Thyroid gland (tissue), 4 donors: ENCODE results near the gene NUMB. TPM values are rescaled to one million over a fixed set of nuclear protein-coding genes. Genes with fewer than 3 reads are reported as not detected.

Experiments used
- DNase-seq, 2 donors: peaks; one replicate each; pipeline ENCODE4 v3.0.0-alpha.2; 2019
- H3K27ac ChIP-seq, 3 donors: fragments of 200-600 bp; sonication (generic); 1 replicate in 2 of 3; 2 replicates in 1 of 3; pipeline ENCODE4 v1.5.1; 2016 to 2019; ENCODE audit warnings: mild to moderate bottlenecking in 1 of 3, moderate library complexity in 1 of 3
- H3K27me3 ChIP-seq: fragments of 200-600 bp; sonication (generic); one replicate; pipeline ENCODE4 v1.5.1; 2019
- H3K36me3 ChIP-seq, 2 donors: fragments of 200-600 bp; sonication (generic); one replicate each; pipeline ENCODE4 v1.5.1; 2016 to 2019
- H3K4me1 ChIP-seq, 2 donors: fragments of 200-600 bp; sonication (generic); one replicate each; pipeline ENCODE4 v1.5.1; 2017 to 2019
- H3K4me3 ChIP-seq, 3 donors: fragments of 200-600 bp; sonication (generic); replicated peaks in 1 of 3; 1 replicate in 2 of 3; 2 replicates in 1 of 3; pipeline ENCODE4 v1.5.1; 2016; ENCODE audit warnings: mild to moderate bottlenecking in 1 of 3
- H3K9me3 ChIP-seq: fragments of 200-600 bp; sonication (generic); one replicate; pipeline ENCODE4 v1.5.1; 2017
- POLR2A ChIP-seq, 2 donors: fragments of 450-650 bp; IDR thresholded peaks; one replicate each; pipeline ENCODE4 v1.6.1; 2017; ENCODE audit warnings: antibody characterized with exemption in 2 of 2, mild to moderate bottlenecking in 2 of 2, moderate library complexity in 1 of 2
- WGBS, 2 donors: methylation state at CpG; one replicate each; pipeline ENCODE4 v1.1.5; 2017; 5-methylcytosine and 5-hydroxymethylcytosine counted together
- intact Hi-C: fragments of 100-400 bp; cut with DNase I; formaldehyde crosslinking; loops from one replicate; pipeline ENCODE4 v1.15.1; 2023
- total RNA-seq, 4 donors: library from RNA; depleted of rRNA; stranded (reverse); fragments of >200 nt; gene quantifications; one replicate each; pipeline ENCODE4 v1.2.3, GENCODE V29; 2016
- TF ChIP-seq, protein P1 (sequence below), 6 experiments: fragments of 200-600 bp in 3 of 6; fragments of 450-650 bp in 3 of 6; sonication (generic) in 3 of 6; IDR thresholded peaks; one replicate each; pipeline ENCODE4 v1.5.1; 2016 to 2019; ENCODE audit warnings: antibody characterized with exemption in 6 of 6, mild to moderate bottlenecking in 2 of 6, inconsistent platforms in 1 of 6, moderate library complexity in 1 of 6

Gene NUMB
- total RNA-seq, 4 donors from 2014 or later: 67.1 to 101 (median 86.7) TPM

DNA sequence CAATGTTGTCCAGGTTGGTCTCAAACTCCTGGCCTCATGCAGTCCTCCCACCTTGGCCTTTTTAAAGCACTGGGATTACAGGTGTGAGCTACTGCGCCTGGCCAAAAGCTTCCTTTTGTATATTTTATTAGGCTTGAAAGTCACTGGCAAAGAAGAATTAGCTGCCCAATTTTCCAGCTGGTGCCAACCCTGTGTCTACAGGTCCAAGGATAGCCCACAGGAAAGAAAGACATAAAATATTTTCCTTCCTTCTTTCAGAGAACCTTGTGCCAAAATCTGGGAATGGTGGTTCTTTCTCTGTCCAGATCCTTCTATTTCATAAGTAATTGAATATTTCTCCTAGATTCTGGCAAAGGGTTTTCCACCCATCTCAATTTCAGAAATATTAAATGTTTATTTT is 84.1 kb downstream of the NUMB start:
- no peaks in the 10 kb centered on the region for H3K27me3 ChIP-seq
- TF ChIP-seq, protein P1, sequence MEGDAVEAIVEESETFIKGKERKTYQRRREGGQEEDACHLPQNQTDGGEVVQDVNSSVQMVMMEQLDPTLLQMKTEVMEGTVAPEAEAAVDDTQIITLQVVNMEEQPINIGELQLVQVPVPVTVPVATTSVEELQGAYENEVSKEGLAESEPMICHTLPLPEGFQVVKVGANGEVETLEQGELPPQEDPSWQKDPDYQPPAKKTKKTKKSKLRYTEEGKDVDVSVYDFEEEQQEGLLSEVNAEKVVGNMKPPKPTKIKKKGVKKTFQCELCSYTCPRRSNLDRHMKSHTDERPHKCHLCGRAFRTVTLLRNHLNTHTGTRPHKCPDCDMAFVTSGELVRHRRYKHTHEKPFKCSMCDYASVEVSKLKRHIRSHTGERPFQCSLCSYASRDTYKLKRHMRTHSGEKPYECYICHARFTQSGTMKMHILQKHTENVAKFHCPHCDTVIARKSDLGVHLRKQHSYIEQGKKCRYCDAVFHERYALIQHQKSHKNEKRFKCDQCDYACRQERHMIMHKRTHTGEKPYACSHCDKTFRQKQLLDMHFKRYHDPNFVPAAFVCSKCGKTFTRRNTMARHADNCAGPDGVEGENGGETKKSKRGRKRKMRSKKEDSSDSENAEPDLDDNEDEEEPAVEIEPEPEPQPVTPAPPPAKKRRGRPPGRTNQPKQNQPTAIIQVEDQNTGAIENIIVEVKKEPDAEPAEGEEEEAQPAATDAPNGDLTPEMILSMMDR (IDR thresholded peaks at IDR 0.05): no peak
- no peak for TF ChIP-seq POLR2A (IDR thresholded peaks at IDR 0.05)
- intact Hi-C loops: no loop called here
- no peak overlapping the region for H3K27ac ChIP-seq
- no peaks in the 10 kb centered on the region for H3K9me3 ChIP-seq
- no peak for DNase-seq
- no peaks in the 10 kb centered on the region for H3K36me3 ChIP-seq
- no peaks in the 10 kb centered on the region for H3K4me1 ChIP-seq
- H3K4me3 ChIP-seq: no peak overlapping the region
- 96 to 100% methylated on average over 1 of the region's 1 CpG for WGBS, 2 donors

- Histone ChIP-seq H3K27ac (no peak overlapping the region), H3K36me3 (no peaks in the 10 kb centered on the region), H3K9me3 (no peaks in the 10 kb centered on the region), H3K4me3 (no peak overlapping the region), H3K4me1 (no peaks in the 10 kb centered on the region), H3K27me3 (no peaks in the 10 kb centered on the region)
- intact Hi-C loops: no loop called here
- DNase-seq: no peak
- TF ChIP-seq, protein P1 (IDR thresholded peaks at IDR 0.05): no peak
- TF ChIP-seq POLR2A (IDR thresholded peaks at IDR 0.05): no peak
Observed at GRCh38 chr14:73372529-73372928, 85.8 kb downstream of the NUMB start.

DNA sequence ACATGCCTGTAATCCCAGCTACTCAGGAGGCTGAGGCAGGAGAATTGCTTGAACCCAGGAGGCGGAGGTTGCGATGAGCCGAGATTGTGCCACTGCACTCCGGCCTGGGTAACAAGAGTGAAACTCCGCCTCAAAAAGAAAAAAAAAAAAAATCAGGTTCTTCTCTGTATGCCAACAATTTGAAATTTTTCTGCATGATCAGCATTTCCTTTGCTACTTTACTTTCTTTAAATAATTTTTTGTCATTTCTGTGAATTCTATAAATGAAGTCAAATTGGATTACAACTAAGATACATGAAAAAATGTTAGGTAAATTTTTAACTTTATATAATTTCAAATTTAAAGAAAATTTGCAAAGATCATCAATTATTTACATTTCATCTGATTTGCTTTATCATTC is 87.8 kb downstream of the NUMB start:
- Histone ChIP-seq H3K4me3 (no peak overlapping the region), H3K9me3 (no peaks in the 10 kb centered on the region), H3K27me3 (no peaks in the 10 kb centered on the region), H3K27ac (no peak overlapping the region), H3K36me3 (no peaks in the 10 kb centered on the region), H3K4me1 (peaks cover 0 to 4% of the 10 kb centered on the region in 2 donors)
- 96 to 97% methylated on average over 5 of the region's 5 CpGs for WGBS, 2 donors
- intact Hi-C loops: no loop called here
- DNase-seq: no peak
- TF ChIP-seq, protein P1 (IDR thresholded peaks at IDR 0.05): no peak
- no peak for TF ChIP-seq POLR2A (IDR thresholded peaks at IDR 0.05)

DNA sequence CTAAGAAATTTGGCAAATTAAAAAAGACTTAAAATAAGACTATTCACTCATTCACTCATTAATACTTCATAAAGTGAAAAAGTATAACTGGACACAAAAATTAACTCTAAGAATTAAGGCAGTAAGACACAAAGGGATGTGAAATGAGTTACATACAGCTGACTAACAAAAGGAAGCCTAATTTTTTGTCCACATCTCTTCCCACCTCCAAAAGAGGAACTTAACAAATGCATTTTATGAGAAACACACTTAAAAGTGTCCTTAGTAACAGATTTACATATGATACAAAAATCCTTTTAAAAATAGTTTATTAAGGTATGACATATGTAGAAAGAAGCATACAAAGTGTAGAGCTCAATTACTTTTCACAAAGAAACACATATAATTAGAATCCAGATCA is 88.9 kb downstream of the NUMB start:
- H3K9me3 ChIP-seq: no peaks in the 10 kb centered on the region
- TF ChIP-seq POLR2A (IDR thresholded peaks at IDR 0.05): no peak
- TF ChIP-seq, protein P1 (IDR thresholded peaks at IDR 0.05): no peak
- no peak for DNase-seq
- no peak overlapping the region for H3K4me3 ChIP-seq
- peaks cover 0 to 4% of the 10 kb centered on the region in 2 donors for H3K4me1 ChIP-seq
- H3K36me3 ChIP-seq: no peaks in the 10 kb centered on the region
- no peaks in the 10 kb centered on the region for H3K27me3 ChIP-seq
- intact Hi-C loops: no loop called here
- no peak overlapping the region for H3K27ac ChIP-seq

GRCh38 chr14:73368616-73369015 is 89.7 kb downstream of the NUMB start:
- intact Hi-C loops: no loop called here
- TF ChIP-seq, protein P1 (IDR thresholded peaks at IDR 0.05): no peak
- no peak for TF ChIP-seq POLR2A (IDR thresholded peaks at IDR 0.05)
- no peak overlapping the region for H3K27ac ChIP-seq

More at GRCh38 chr14:73368616-73369015, 89.7 kb downstream of the NUMB start:
- Histone ChIP-seq H3K4me1 (peaks cover 0 to 4% of the 10 kb centered on the region in 2 donors), H3K4me3 (no peak overlapping the region), H3K9me3 (no peaks in the 10 kb centered on the region), H3K27me3 (no peaks in the 10 kb centered on the region), H3K36me3 (no peaks in the 10 kb centered on the region)
- no peak for DNase-seq
